Activated naive CD4-positive, alpha-beta T cell treated with anti-CD3 and anti-CD28 coated beads, Interleukin-2, amount 50 U/mL, for 24 hours (primary cell): ENCODE data around the gene CHRNA7.

Experiments
- H3K27ac Mint-ChIP-seq: one replicate; pipeline ENCODE4 v1.8.0; 2021; ENCODE audit warnings: mild to moderate bottlenecking, mixed read lengths
- H3K27me3 Mint-ChIP-seq: one replicate; pipeline ENCODE4 v1.8.0; 2021; ENCODE audit warnings: mixed read lengths
- H3K36me3 Mint-ChIP-seq: one replicate; pipeline ENCODE4 v1.8.0; 2021; ENCODE audit warnings: mixed read lengths
- H3K4me1 Mint-ChIP-seq: one replicate; pipeline ENCODE4 v1.8.0; 2021; ENCODE audit warnings: mixed read lengths
- H3K4me3 Mint-ChIP-seq: one replicate; pipeline ENCODE4 v1.8.0; 2021; ENCODE audit warnings: mild to moderate bottlenecking, mixed read lengths
- H3K9me3 Mint-ChIP-seq: one replicate; pipeline ENCODE4 v1.8.0; 2021; ENCODE audit warnings: mixed read lengths

The CHRNA7 gene

DNA sequence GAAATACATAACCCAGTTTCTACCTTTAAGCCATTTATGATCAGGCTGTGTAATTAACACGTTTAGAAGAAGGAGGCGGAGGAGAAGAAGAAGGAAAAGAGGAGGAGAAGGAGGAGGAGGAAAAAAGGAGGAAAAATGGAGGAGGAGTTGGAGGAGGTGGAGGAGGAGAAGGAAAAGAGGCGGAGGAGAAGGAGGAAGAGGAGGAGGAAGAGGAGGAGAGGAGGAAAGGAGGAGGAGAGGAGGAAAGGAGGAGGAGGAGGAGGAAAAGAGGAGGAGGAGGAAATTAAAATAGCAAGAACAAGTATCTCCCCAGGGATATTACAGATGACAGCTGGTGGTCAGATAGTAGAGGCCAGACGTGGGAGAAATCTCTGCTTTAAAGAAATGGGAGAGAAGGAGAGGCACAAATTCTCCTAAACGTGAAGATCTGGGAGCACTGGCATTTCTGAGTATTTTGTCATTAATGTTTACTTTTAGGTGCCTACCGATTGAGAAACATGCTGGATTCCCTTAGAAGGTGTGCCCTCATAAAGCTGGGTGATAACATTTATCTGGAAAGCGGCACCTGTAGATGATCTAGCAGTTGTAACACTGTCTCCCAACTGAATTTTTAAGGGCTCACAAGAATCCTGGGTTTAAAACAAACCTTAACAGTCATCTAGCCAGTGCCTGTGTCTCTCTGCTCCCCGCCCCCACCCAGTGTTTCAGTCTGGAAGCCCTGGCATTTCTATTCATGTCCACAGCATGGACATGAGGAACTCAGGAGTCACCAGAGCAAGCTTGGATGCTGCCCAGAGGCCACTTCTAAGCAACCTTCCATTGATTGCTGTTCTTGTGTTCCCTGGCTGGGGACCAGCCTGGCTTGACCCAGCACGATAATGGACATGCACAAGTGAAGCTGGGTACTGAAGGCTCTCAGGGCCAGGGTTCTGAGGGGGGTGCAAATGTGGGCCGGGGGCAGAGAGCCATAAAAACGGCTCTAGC, 75.2 kb downstream of the CHRNA7 start:
- no peaks in the 10 kb centered on the region for H3K4me1 Mint-ChIP-seq
- H3K27ac Mint-ChIP-seq: no peak overlapping the region
- H3K4me3 Mint-ChIP-seq: no peak overlapping the region
- H3K27me3 Mint-ChIP-seq: peaks cover 15% of the 10 kb centered on the region
- H3K9me3 Mint-ChIP-seq: no peaks in the 10 kb centered on the region
- H3K36me3 Mint-ChIP-seq: no peaks in the 10 kb centered on the region

DNA sequence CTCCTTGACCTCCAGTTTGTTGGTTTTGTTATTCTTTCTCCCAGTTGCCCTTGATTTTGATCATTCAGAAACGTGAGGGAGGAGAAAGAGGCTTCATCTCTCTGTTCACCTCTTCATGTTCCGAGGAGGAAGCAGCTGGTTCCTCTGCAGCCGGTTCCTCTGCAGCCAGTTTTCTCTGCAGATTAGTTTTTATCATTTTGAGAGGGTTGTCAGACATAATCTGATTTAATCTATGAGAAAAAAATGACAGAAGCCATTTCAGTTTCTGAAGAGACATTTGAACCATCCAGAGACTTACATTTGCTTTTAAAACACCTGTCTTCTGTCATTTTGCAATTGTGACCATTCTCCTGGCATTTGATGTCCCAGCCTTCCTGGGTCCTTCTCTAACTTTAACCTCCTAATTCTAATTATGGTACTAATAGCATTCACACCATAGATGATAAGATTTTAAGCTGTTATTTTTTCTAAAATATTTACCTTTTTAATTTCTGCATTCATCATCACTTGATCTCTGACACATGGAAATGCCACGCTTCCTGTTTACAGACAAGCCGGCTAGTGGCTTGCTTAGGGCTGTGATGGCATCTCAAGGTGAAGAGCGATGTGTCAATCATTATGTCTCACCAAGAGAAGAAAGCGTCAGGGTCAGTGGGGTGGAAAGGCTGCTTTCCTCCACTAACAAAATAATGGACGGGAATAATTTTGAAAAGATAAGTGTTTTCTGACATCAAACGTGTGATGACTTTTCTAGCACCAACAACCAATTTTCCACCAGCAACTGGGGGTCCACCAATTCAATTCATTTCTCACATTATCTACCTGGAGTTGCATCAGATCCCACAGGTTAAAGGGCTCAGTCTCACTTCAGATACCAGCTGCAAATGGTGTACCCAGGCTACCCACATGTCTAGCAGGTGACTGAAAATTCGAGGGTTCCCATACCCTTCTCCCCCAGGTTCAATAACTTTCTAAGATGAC, 76.4 kb downstream of the CHRNA7 start:
- no peaks in the 10 kb centered on the region for H3K9me3 Mint-ChIP-seq
- no peak overlapping the region for H3K27ac Mint-ChIP-seq
- H3K4me1 Mint-ChIP-seq: no peaks in the 10 kb centered on the region
- no peak overlapping the region for H3K4me3 Mint-ChIP-seq
- peaks cover 16% of the 10 kb centered on the region for H3K27me3 Mint-ChIP-seq
- H3K36me3 Mint-ChIP-seq: no peaks in the 10 kb centered on the region

DNA sequence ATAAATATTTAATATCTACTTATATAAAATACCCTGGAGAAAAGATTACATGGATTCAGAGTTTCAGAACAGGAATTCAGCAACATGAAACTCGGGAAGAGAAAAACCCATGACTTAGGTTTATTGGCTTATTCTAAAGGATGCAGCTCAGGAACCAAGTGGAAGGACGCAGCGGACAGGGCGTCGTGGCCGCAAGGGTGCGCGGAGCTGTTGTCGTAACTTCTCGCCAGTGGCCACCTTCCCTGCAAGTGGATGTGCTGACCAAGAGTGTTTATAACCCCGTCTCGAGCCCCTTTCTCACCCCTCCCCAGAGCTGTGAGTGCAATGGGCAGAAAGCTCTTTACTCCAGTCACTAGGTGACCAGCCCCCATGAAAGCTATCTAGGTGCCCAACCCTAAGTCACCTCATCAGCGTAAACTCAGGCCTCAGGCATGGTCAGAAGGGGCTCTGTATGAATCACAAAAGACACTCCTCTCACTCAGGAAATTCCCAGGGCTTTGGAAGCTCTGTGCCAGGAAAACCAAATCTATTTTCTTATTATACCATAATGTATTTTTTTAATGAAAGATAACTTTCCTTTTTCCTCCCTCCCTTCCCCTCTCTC, 77.3 kb downstream of the CHRNA7 start:
- Mint-ChIP-seq H3K27me3 (peaks cover 16% of the 10 kb centered on the region), H3K36me3 (no peaks in the 10 kb centered on the region), H3K4me3 (no peak overlapping the region), H3K9me3 (no peaks in the 10 kb centered on the region), H3K27ac (no peak overlapping the region), H3K4me1 (no peaks in the 10 kb centered on the region)

DNA sequence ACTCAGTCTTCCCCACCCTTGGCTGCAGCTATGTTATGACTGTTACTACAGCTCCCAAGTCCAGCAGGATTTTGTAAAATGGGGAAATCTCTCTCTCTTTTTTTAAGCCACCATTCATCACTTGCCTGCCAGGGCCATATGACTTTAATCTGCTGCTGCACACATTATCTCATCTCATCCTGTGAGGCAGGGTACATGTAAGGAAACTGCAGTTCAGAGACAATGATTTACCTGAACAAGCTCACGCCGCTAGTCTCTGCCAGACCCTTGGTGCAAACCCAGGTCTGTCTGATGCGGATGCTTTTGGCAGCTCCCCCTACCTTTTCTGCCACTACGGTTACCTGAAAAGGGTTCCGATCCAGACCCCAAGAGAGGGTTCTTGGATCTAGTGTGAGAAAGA, 78.3 kb downstream of the CHRNA7 start:
- Mint-ChIP-seq H3K27me3 (peaks cover 15% of the 10 kb centered on the region), H3K4me3 (no peak overlapping the region), H3K36me3 (no peaks in the 10 kb centered on the region), H3K4me1 (no peaks in the 10 kb centered on the region), H3K9me3 (no peaks in the 10 kb centered on the region), H3K27ac (no peak overlapping the region)

DNA sequence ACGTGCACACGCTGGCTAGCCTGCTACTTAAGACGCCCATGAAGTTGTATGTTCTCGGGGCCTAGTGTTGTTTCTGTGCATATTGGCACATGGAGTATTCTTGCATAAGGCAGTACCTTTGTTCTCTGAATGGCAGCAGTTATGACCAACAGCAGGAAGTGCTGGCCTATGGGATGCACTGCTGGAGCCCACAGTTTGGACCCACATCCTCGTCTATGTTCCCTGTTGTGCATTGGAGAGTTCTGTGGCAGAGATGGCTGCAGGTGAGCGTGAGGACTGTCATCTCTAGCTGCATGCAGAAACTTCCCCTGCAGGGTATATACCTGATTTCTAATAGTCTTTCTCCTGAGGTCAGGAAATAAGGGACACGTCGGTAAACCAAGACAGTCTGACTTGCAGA, 81.8 kb downstream of the CHRNA7 start:
- Mint-ChIP-seq H3K27me3 (peaks cover 13% of the 10 kb centered on the region), H3K9me3 (no peaks in the 10 kb centered on the region), H3K4me1 (no peaks in the 10 kb centered on the region), H3K27ac (no peak overlapping the region), H3K4me3 (no peak overlapping the region), H3K36me3 (no peaks in the 10 kb centered on the region)

DNA sequence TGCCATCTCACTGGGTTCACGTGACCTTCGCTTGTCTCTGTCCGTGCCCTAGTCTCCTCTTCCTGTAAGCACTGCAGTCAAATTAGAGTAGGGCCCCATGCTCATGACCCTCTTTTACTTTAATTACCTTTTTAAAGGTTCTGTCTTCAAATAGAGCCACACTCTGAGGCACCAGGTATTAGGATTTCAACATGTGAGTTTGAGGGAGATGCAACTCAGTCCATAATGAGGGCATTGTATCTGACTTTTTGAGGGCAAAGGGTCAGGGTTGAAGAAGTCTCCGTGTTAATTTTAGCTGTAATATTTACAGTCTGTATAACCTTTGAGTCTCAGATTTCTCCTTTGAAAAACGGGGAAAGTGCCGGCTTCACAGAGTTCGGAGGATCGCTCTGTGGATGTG, 82.9 kb downstream of the CHRNA7 start:
- Mint-ChIP-seq H3K9me3 (no peaks in the 10 kb centered on the region), H3K27me3 (peaks cover 12% of the 10 kb centered on the region), H3K4me1 (no peaks in the 10 kb centered on the region), H3K27ac (no peak overlapping the region), H3K4me3 (no peak overlapping the region), H3K36me3 (no peaks in the 10 kb centered on the region)

DNA sequence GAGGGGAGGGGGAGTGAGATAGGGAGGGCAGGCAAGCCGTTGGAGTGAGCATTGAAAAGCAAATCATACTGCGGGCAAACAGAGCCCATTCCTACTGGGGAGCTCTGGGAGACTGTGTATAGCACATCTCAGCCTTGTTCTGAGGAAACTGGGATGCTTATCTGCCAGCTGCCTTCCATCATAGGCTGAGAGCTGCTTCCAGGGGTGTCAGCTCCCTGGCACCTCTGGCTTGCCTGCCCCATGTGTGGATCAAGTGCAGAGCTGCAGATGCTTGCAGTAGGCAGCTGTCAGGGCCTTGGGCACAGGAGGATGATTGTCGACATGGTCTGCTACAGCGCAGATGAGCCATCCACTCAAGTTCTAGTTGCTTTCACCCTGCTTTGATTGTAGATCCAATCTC, 86.8 kb downstream of the CHRNA7 start:
- H3K27me3 Mint-ChIP-seq: peaks cover 1% of the 10 kb centered on the region
- no peaks in the 10 kb centered on the region for H3K36me3 Mint-ChIP-seq
- no peak overlapping the region for H3K4me3 Mint-ChIP-seq
- H3K9me3 Mint-ChIP-seq: no peaks in the 10 kb centered on the region
- H3K4me1 Mint-ChIP-seq: no peaks in the 10 kb centered on the region
- H3K27ac Mint-ChIP-seq: no peak overlapping the region

DNA sequence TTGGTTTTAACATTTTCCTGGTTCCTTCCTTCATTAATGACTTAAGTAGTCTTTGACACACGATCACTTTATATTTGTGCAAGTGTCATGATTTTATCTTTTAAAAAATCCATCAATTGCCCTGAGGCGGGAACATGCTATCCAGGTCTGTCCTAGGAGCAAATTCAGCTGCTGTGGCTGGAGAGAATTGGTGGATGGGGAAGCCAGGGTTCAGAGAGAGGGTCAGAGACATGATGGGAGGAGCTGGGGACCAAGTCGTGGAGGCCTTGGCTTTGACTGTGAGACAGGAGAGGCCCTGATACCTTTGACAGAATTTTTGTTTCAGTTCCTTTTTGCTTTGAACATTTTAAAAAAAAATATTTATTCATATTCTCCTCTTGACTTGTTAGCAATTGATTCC, 89.0 kb downstream of the CHRNA7 start:
- Mint-ChIP-seq H3K27me3 (peaks cover 5% of the 10 kb centered on the region), H3K4me3 (no peak overlapping the region), H3K9me3 (no peaks in the 10 kb centered on the region)

DNA sequence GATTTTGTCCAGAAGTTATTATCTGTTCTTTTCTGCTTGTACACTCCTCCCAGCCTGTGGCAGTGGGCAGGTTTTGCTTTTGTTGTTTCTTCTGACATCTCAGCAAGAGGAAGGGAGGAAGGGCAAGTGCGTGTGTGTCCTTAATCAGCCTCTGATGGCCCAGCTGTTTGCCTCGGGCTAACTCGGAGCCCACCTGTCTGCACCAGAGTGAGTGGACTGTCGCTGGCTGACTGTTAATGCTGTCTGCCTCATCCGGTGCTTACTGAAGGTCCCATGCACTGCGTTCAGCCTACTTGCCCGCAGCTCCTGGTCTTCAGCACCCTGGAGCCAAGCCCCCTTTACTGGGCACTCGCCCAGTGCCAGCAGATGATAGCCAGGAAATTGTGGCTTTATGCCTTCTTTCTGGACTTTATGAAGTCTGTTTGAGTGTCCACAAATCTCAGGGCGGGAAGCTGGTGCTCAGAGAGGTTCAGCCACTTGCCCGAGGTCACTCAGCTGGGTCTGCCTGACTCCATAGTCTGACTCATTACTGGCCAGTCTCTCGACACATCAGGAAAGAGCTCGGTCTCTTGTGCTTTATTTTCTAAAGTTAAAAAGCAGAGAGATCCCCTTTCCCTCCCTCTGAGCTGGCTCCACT, 89.5 kb downstream of the CHRNA7 start:
- Mint-ChIP-seq H3K4me3 (no peak overlapping the region), H3K27me3 (peaks cover 5% of the 10 kb centered on the region), H3K9me3 (no peaks in the 10 kb centered on the region), H3K36me3 (no peaks in the 10 kb centered on the region), H3K27ac (no peak overlapping the region), H3K4me1 (no peaks in the 10 kb centered on the region)

More for the DNA sequence above, 89.0 kb downstream of the CHRNA7 start:
- H3K4me1 Mint-ChIP-seq: no peaks in the 10 kb centered on the region
- H3K36me3 Mint-ChIP-seq: no peaks in the 10 kb centered on the region
- no peak overlapping the region for H3K27ac Mint-ChIP-seq

DNA sequence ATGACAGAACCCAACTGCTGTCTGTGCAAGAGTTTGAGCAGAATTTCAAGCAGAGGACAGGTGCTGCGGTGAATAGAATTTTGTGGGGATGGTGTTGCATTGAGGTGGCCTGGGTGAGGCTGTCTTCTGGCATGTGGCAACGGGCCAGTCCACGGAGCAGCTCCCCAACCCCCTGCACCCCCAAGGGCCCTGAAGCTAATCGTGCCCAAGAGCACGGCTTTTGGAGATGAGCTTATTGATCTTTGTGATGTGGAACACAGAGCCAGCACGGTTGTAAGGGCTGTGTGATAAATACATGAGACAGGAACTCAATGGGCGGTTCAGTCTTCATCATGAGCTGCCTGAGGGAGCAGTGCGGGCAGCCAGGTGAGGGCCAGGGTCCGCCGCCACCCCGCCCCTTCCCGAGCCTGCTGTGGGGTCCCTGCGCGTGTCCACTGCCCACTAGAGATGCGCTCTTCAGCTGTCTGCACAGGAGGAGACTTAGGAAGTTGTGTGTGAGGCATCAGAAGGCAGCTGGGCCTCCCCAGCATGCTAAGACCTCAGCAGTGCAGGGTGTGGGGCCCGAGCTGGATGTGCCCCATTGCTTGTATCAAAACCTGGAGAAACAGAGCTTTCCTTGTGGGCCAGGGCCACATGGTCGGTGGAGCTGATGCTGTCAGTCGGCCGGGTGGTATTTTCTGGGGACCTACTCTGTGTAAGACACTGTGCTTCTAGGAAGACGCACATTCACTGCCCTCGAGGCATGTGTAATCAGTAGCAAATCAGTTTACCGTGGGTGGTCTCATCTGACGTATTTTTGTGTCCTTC, 90.5 kb downstream of the CHRNA7 start:
- no peak overlapping the region for H3K27ac Mint-ChIP-seq
- H3K4me1 Mint-ChIP-seq: no peaks in the 10 kb centered on the region
- H3K4me3 Mint-ChIP-seq: no peak overlapping the region
- no peaks in the 10 kb centered on the region for H3K36me3 Mint-ChIP-seq
- peaks cover 5% of the 10 kb centered on the region for H3K27me3 Mint-ChIP-seq
- no peaks in the 10 kb centered on the region for H3K9me3 Mint-ChIP-seq

DNA sequence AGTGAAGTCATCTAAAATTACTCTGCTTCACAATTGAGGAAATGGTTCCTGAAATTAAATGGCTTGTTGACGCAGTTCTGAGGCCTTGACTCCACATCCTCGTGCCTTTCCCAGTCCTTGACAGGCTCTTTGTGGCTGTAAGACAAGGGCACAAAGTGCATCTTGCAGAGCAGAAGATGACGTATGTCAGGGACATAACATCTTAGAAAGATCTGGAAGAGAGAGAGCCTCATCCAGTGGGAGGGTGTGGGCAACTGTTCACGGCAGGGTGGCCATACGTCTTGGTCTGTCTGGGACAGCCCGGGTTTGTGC, 91.0 kb downstream of the CHRNA7 start:
- no peak overlapping the region for H3K4me3 Mint-ChIP-seq
- H3K27ac Mint-ChIP-seq: no peak overlapping the region
- H3K27me3 Mint-ChIP-seq: peaks cover 5% of the 10 kb centered on the region
- no peaks in the 10 kb centered on the region for H3K9me3 Mint-ChIP-seq
- no peaks in the 10 kb centered on the region for H3K4me1 Mint-ChIP-seq
- no peaks in the 10 kb centered on the region for H3K36me3 Mint-ChIP-seq

DNA sequence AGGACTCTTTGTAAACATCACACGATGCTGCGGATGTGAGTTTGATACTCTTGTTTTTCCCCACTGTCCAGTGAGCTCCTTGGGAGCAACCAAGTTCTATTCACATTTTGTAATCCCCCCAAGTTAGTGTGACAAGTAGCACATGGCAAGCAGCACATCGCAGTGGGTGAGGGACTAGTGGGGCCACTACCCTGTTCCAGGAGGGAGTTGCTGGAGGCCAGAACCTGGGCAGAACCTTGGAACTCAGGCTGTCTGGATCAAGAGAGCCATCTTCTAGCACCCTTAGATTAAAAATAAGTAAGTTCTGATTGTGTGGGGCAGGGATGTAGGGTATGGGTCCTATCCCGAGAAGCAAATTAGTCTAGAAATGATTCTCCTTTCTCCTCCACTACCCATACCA, 91.7 kb downstream of the CHRNA7 start:
- H3K4me3 Mint-ChIP-seq: no peak overlapping the region
- H3K4me1 Mint-ChIP-seq: no peaks in the 10 kb centered on the region
- H3K9me3 Mint-ChIP-seq: no peaks in the 10 kb centered on the region

DNA sequence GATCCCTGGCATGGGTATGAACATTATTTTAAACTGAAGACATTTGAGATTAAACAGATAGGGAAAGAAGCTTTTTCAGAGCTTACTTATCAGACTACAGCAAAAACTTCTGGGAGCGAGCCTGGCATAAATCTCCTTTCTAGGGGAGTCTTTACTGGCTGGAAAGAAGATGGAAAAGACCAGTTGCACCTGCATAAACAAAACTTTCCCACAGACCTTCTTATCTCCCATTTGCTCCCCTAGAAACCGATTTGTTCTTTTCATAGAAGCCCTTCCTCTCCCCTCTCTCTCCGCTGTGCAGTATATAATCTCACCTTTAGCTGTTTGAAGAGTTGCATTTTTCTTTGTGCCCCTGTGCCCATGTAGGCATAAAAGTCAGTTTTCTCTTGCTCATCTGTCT, 93.2 kb downstream of the CHRNA7 start:
- Mint-ChIP-seq H3K4me1 (no peaks in the 10 kb centered on the region), H3K4me3 (no peak overlapping the region), H3K27ac (no peak overlapping the region), H3K9me3 (no peaks in the 10 kb centered on the region), H3K36me3 (no peaks in the 10 kb centered on the region), H3K27me3 (peaks cover 8% of the 10 kb centered on the region)

More for the DNA sequence above, 91.7 kb downstream of the CHRNA7 start:
- H3K36me3 Mint-ChIP-seq: no peaks in the 10 kb centered on the region
- no peak overlapping the region for H3K27ac Mint-ChIP-seq
- H3K27me3 Mint-ChIP-seq: peaks cover 5% of the 10 kb centered on the region

DNA sequence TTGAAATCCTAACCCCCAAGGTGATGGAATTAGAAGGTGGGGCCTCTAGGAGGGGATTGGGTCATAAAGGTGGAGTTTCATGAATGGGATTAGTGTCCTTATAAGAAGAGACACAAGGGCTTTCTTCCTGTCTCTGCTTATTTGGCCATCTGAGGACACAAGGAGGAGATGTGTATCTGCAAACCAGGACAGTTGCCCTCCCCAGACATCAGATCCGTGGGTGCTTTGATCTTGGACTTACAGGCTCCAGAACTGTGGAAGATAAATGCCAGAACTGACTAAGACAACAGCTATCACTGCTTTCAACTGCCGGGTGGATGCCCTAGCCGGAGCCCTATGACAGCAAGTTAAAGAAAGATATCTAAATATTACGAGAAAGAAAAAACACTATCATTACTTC, 94.4 kb downstream of the CHRNA7 start:
- no peaks in the 10 kb centered on the region for H3K36me3 Mint-ChIP-seq
- H3K27me3 Mint-ChIP-seq: peaks cover 8% of the 10 kb centered on the region
- H3K4me3 Mint-ChIP-seq: no peak overlapping the region
- no peaks in the 10 kb centered on the region for H3K4me1 Mint-ChIP-seq
- H3K9me3 Mint-ChIP-seq: no peaks in the 10 kb centered on the region
- no peak overlapping the region for H3K27ac Mint-ChIP-seq

DNA sequence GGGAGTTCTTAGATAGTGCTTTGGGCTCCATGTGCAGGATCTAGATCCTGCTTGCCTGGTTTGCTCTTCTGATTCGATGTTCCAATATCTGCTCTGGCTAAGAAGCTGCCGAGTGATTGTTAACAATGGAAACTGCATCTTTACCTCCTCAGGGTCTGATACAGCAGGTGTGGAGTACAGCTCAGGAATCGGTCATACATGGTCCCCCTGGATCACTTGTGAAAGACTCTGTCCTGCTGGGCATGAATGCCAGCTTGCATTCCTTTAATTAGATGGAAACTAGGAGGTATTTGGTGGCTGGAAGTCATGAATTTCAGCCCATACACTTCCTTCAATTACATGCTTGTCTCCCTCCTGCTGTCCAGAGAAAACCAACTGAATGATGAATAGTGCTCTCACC, 95.3 kb downstream of the CHRNA7 start:
- Mint-ChIP-seq H3K4me1 (no peaks in the 10 kb centered on the region), H3K36me3 (no peaks in the 10 kb centered on the region), H3K27ac (no peak overlapping the region), H3K27me3 (peaks cover 8% of the 10 kb centered on the region), H3K9me3 (no peaks in the 10 kb centered on the region), H3K4me3 (no peak overlapping the region)
